ENCODE results near the gene CSPG4.

DNA sequence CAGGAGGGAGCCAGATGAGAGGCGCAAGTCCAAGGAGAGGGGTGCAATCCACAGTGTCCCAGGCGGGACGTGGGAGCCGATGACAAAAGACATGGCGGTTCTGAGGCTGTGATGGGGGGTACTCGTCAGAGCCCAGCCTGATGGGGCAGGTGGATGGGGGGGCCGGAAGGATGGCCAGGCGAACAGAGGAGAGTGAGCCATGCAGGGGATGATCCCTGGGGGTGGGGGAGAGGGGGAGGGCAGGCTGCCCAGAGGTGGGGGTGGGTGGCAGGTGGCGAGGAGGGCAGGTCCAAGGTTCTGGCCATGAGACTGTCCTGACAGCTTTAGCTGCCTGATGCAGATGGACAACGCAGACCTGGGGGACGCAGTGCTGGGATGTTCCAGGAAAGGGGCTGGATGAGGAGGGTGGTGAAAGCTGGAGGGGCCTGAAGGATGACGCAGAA, 8.9 kb upstream of the CSPG4 start:
- TF ChIP-seq EP300 (IDR thresholded peaks at IDR 0.05) (no peak), POLR2A (IDR thresholded peaks at IDR 0.05) (no peak)
- TF ChIP-seq, protein P1, sequence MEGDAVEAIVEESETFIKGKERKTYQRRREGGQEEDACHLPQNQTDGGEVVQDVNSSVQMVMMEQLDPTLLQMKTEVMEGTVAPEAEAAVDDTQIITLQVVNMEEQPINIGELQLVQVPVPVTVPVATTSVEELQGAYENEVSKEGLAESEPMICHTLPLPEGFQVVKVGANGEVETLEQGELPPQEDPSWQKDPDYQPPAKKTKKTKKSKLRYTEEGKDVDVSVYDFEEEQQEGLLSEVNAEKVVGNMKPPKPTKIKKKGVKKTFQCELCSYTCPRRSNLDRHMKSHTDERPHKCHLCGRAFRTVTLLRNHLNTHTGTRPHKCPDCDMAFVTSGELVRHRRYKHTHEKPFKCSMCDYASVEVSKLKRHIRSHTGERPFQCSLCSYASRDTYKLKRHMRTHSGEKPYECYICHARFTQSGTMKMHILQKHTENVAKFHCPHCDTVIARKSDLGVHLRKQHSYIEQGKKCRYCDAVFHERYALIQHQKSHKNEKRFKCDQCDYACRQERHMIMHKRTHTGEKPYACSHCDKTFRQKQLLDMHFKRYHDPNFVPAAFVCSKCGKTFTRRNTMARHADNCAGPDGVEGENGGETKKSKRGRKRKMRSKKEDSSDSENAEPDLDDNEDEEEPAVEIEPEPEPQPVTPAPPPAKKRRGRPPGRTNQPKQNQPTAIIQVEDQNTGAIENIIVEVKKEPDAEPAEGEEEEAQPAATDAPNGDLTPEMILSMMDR (IDR thresholded peaks at IDR 0.05): no peak

Measured in ovary (tissue), 3 donors.